NT2/D1 (cell line): ENCODE results near the gene CUEDC1.

Source experiments
- DNase-seq: peaks from one replicate; pipeline ENCODE4 v3.0.0-alpha.2; 2011; ENCODE audit warnings: low read depth, low spot score
- H3K27me3 ChIP-seq: 2 replicates; pipeline ENCODE4 v1.6.0; 2011; ENCODE audit warnings: mild to moderate bottlenecking; ENCODE audit not compliant: insufficient read length, insufficient read depth
- H3K36me3 ChIP-seq: 2 replicates; pipeline ENCODE4 v1.6.1; 2011; ENCODE audit warnings: mild to moderate bottlenecking, low read length, mixed read lengths; ENCODE audit not compliant: insufficient read depth, insufficient read length
- H3K4me1 ChIP-seq: 2 replicates; pipeline ENCODE4 v1.5.1; 2011; ENCODE audit not compliant: insufficient read depth, insufficient read length
- H3K4me3 ChIP-seq: 2 replicates; pipeline ENCODE4 v1.5.1; 2011; ENCODE audit warnings: low read depth; ENCODE audit not compliant: insufficient read length
- H3K9ac ChIP-seq: 2 replicates; pipeline ENCODE4 v1.6.0; 2011; ENCODE audit warnings: low read depth; ENCODE audit not compliant: insufficient read length
- H3K9me3 ChIP-seq: 2 replicates; pipeline ENCODE4 v1.5.1; 2011; ENCODE audit warnings: mild to moderate bottlenecking, low read length; ENCODE audit not compliant: insufficient read depth
- SUZ12 ChIP-seq: IDR thresholded peaks from 2 replicates; pipeline ENCODE4 v1.6.1; 2011; ENCODE audit not compliant: insufficient read length, insufficient read depth; ENCODE audit errors: extremely low read depth
- YY1 ChIP-seq: IDR thresholded peaks from 2 replicates; pipeline ENCODE4 v1.6.1; 2011; ENCODE audit not compliant: insufficient read length, insufficient read depth
- ZNF274 ChIP-seq: IDR thresholded peaks from 2 replicates; pipeline ENCODE4 v1.6.1; 2011; ENCODE audit warnings: mild to moderate bottlenecking, low read depth, low read length

The CUEDC1 gene

GRCh38 chr17:57915985-57916757, 39.0 kb downstream of the CUEDC1 start:
- Histone ChIP-seq H3K9me3 (no peaks in the 10 kb centered on the region), H3K27me3 (no peaks in the 10 kb centered on the region), H3K4me1 (peaks cover 29% of the 10 kb centered on the region), H3K36me3 (no peaks in the 10 kb centered on the region), H3K4me3 (no peak overlapping the region), H3K9ac (peak overlapping the region; percentile 24)
- no peak for TF ChIP-seq SUZ12
- TF ChIP-seq ZNF274, result no peak
- TF ChIP-seq YY1, result no peak
- no peak for DNase-seq

- Histone ChIP-seq H3K27me3 (no peaks in the 10 kb centered on the region), H3K36me3 (no peaks in the 10 kb centered on the region), H3K9ac (no peak overlapping the region), H3K4me1 (peaks cover 29% of the 10 kb centered on the region), H3K9me3 (no peaks in the 10 kb centered on the region), H3K4me3 (no peak overlapping the region)
- no peak for DNase-seq
- TF ChIP-seq SUZ12, result no peak
- no peak for TF ChIP-seq YY1
- no peak for TF ChIP-seq ZNF274
Observed at GRCh38 chr17:57915544-57915943, 39.7 kb downstream of the CUEDC1 start.

GRCh38 chr17:57914273-57915142, 40.7 kb downstream of the CUEDC1 start:
- H3K36me3 ChIP-seq, result no peaks in the 10 kb centered on the region
- no peaks in the 10 kb centered on the region for H3K9me3 ChIP-seq
- no peak for DNase-seq
- no peak for TF ChIP-seq ZNF274
- no peak for TF ChIP-seq YY1
- TF ChIP-seq SUZ12, result no peak
- no peak overlapping the region for H3K9ac ChIP-seq
- no peak overlapping the region for H3K4me3 ChIP-seq
- H3K27me3 ChIP-seq, result no peaks in the 10 kb centered on the region
- peaks cover 27% of the 10 kb centered on the region for H3K4me1 ChIP-seq

GRCh38 chr17:57913575-57914272, 41.5 kb downstream of the CUEDC1 start:
- no peak overlapping the region for H3K4me3 ChIP-seq
- TF ChIP-seq SUZ12, result no peak
- DNase-seq, result no peak

GRCh38 chr17:57911834-57912673, 43.2 kb downstream of the CUEDC1 start:
- H3K9me3 ChIP-seq, result no peaks in the 10 kb centered on the region
- H3K9ac ChIP-seq, result no peak overlapping the region
- DNase-seq, result no peak
- H3K36me3 ChIP-seq, result no peaks in the 10 kb centered on the region
- TF ChIP-seq SUZ12 (no peak), YY1 (no peak), ZNF274 (no peak)
- no peaks in the 10 kb centered on the region for H3K27me3 ChIP-seq
- H3K4me3 ChIP-seq, result no peak overlapping the region
- peaks cover 25% of the 10 kb centered on the region for H3K4me1 ChIP-seq

More at GRCh38 chr17:57913575-57914272, 41.5 kb downstream of the CUEDC1 start:
- peaks cover 29% of the 10 kb centered on the region for H3K4me1 ChIP-seq
- no peaks in the 10 kb centered on the region for H3K27me3 ChIP-seq
- no peaks in the 10 kb centered on the region for H3K36me3 ChIP-seq
- H3K9ac ChIP-seq, result no peak overlapping the region
- no peaks in the 10 kb centered on the region for H3K9me3 ChIP-seq

GRCh38 chr17:57910462-57911420, 44.5 kb downstream of the CUEDC1 start:
- TF ChIP-seq SUZ12 (no peak), ZNF274 (no peak), YY1 (no peak)
- no peaks in the 10 kb centered on the region for H3K9me3 ChIP-seq
- peaks cover 24% of the 10 kb centered on the region for H3K4me1 ChIP-seq
- no peak for DNase-seq
- H3K9ac ChIP-seq, result no peak overlapping the region
- no peak overlapping the region for H3K4me3 ChIP-seq
- no peaks in the 10 kb centered on the region for H3K27me3 ChIP-seq
- no peaks in the 10 kb centered on the region for H3K36me3 ChIP-seq
